GM19238 (cell line): ENCODE results near the gene CCDC174.

Experiments
- DNase-seq: peaks from one replicate; pipeline ENCODE4 v3.0.0; 2011; ENCODE audit warnings: low spot score; ENCODE audit not compliant: insufficient read length

Gene CCDC174

GRCh38 chr3:14700891-14701290, 49.3 kb downstream of the CCDC174 start:
- no peak for DNase-seq

GRCh38 chr3:14701676-14702075, 50.1 kb downstream of the CCDC174 start:
- no peak for DNase-seq

GRCh38 chr3:14703128-14703750, 51.7 kb downstream of the CCDC174 start:
- no peak for DNase-seq

- DNase-seq: no peak
Measured at GRCh38 chr3:14703791-14704190, 52.2 kb downstream of the CCDC174 start.

GRCh38 chr3:14706096-14706495, 54.5 kb downstream of the CCDC174 start:
- no peak for DNase-seq

- DNase-seq: no peak
Measured at GRCh38 chr3:14716591-14716990, 65.0 kb downstream of the CCDC174 start.

- no peak for DNase-seq
Measured at GRCh38 chr3:14717307-14717706, 65.7 kb downstream of the CCDC174 start.

- DNase-seq: no peak
Measured at GRCh38 chr3:14718539-14718938, 67.0 kb downstream of the CCDC174 start.

GRCh38 chr3:14719006-14719405, 67.4 kb downstream of the CCDC174 start:
- no peak for DNase-seq

- no peak for DNase-seq
Measured at GRCh38 chr3:14721126-14721864, 69.7 kb downstream of the CCDC174 start.
